RWPE2 (cell line): ENCODE results near the gene MCM9.

Experiments
- ATAC-seq: fragments of 200-7000 bp; cut with Tn5 transposase; 3 replicates; pipeline ENCODE4 v1.9.1; 2021; ENCODE audit warnings: low read depth
- DNase-seq: peaks from one replicate; pipeline ENCODE4 v3.0.0-alpha.2; 2020; ENCODE audit warnings: low spot score
- H3K27ac ChIP-seq: fragments of 450-650 bp; 2 replicates; pipeline ENCODE4 v1.5.1; 2017; ENCODE audit warnings: mild to moderate bottlenecking; ENCODE audit not compliant: poor library complexity, severe bottlenecking
- H3K27me3 ChIP-seq: fragments of 250-450 bp; sonication (Bioruptor Pico); 2 replicates; pipeline ENCODE4 v1.5.1; 2021; ENCODE audit warnings: mild to moderate bottlenecking, moderate library complexity; ENCODE audit not compliant: insufficient read depth, poor library complexity, severe bottlenecking
- H3K36me3 ChIP-seq: fragments of 250-450 bp; sonication (Bioruptor Pico); 2 replicates; pipeline ENCODE4 v1.5.1; 2020; ENCODE audit warnings: low read depth, mild to moderate bottlenecking, moderate library complexity
- H3K4me1 ChIP-seq: fragments of 250-450 bp; sonication (Bioruptor Pico); 2 replicates; pipeline ENCODE4 v1.5.1; 2021; ENCODE audit warnings: mild to moderate bottlenecking, moderate library complexity; ENCODE audit not compliant: insufficient read depth, poor library complexity, severe bottlenecking
- H3K4me3 ChIP-seq: fragments of 250-450 bp; sonication (Bioruptor Pico); 2 replicates; pipeline ENCODE4 v1.5.1; 2021; ENCODE audit warnings: mild to moderate bottlenecking, moderate library complexity; ENCODE audit not compliant: severe bottlenecking
- H3K9me3 ChIP-seq: fragments of 250-450 bp; sonication (Bioruptor Pico); 2 replicates; pipeline ENCODE4 v1.5.1; 2021; ENCODE audit warnings: mild to moderate bottlenecking, moderate library complexity; ENCODE audit not compliant: severe bottlenecking
- CTCF ChIP-seq: fragments of 450-650 bp; IDR thresholded peaks from one replicate; pipeline ENCODE4 v1.5.1; 2017; ENCODE audit warnings: mild to moderate bottlenecking, moderate library complexity; ENCODE audit not compliant: poor library complexity, severe bottlenecking

Gene MCM9

GRCh38 chr6:118923035-118923434 lies 11.9 kb downstream of the MCM9 start:
- no peak for ATAC-seq
- no peaks in the 10 kb centered on the region for H3K27me3 ChIP-seq
- no peak for DNase-seq
- peaks cover 78% of the 10 kb centered on the region for H3K36me3 ChIP-seq
- H3K4me1 ChIP-seq, result no peaks in the 10 kb centered on the region
- H3K9me3 ChIP-seq, result no peaks in the 10 kb centered on the region
- H3K27ac ChIP-seq, result no peak overlapping the region
- TF ChIP-seq CTCF, result no peak
- no peak overlapping the region for H3K4me3 ChIP-seq

GRCh38 chr6:118921084-118921483 lies 13.9 kb downstream of the MCM9 start:
- Histone ChIP-seq H3K36me3 (peaks cover 83% of the 10 kb centered on the region), H3K4me1 (no peaks in the 10 kb centered on the region), H3K9me3 (no peaks in the 10 kb centered on the region), H3K27me3 (no peaks in the 10 kb centered on the region), H3K27ac (no peak overlapping the region), H3K4me3 (no peak overlapping the region)
- no peak for ATAC-seq
- no peak for TF ChIP-seq CTCF
- DNase-seq, result no peak

GRCh38 chr6:118918329-118918725 lies 16.6 kb downstream of the MCM9 start:
- no peak for TF ChIP-seq CTCF
- DNase-seq, result no peak
- no peak overlapping the region for H3K4me3 ChIP-seq
- H3K9me3 ChIP-seq, result no peaks in the 10 kb centered on the region
- H3K27me3 ChIP-seq, result no peaks in the 10 kb centered on the region
- H3K36me3 ChIP-seq, result peaks cover 85% of the 10 kb centered on the region
- H3K27ac ChIP-seq, result no peak overlapping the region
- ATAC-seq, result no peak
- H3K4me1 ChIP-seq, result no peaks in the 10 kb centered on the region

GRCh38 chr6:118917546-118918328 lies 17.2 kb downstream of the MCM9 start:
- no peak for TF ChIP-seq CTCF
- Histone ChIP-seq H3K27ac (no peak overlapping the region), H3K4me3 (no peak overlapping the region), H3K36me3 (peaks cover 88% of the 10 kb centered on the region), H3K9me3 (no peaks in the 10 kb centered on the region), H3K4me1 (no peaks in the 10 kb centered on the region), H3K27me3 (no peaks in the 10 kb centered on the region)
- DNase-seq, result no peak
- ATAC-seq, result no peak

GRCh38 chr6:118914598-118914997 lies 20.4 kb downstream of the MCM9 start:
- H3K27me3 ChIP-seq, result no peaks in the 10 kb centered on the region
- H3K27ac ChIP-seq, result no peak overlapping the region
- peaks cover 86% of the 10 kb centered on the region for H3K36me3 ChIP-seq
- no peak for TF ChIP-seq CTCF
- DNase-seq (no peak), ATAC-seq (no peak)
- H3K4me1 ChIP-seq, result no peaks in the 10 kb centered on the region
- H3K9me3 ChIP-seq, result no peaks in the 10 kb centered on the region
- no peak overlapping the region for H3K4me3 ChIP-seq
